GM12878 (cell line): Measurements from ENCODE around the gene YY1. TPM values are rescaled to one million over a fixed set of nuclear protein-coding genes. Genes with fewer than 3 reads are reported as not detected.

Experiments used
- ATAC-seq: fragments of 200-7000 bp; cut with Tn5 transposase; 3 replicates; pipeline ENCODE4 v1.9.1; 2020; ENCODE audit warnings: mild to moderate bottlenecking, moderate library complexity
- BruUV-seq: library from RNA; stranded (reverse); fragments of 400-500 nt; replicated peaks from 2 replicates; lab custom pipeline; 2021; lab: Mats Ljungman, UMichigan
- CTCF ChIA-PET: fragments of 300-600 bp; sonication (Branson Sonifier 250); formaldehyde crosslinking; extraction: SDS; loops from one replicate; lab custom pipeline; 2021; ENCODE audit warnings: inconsistent platforms; lab: Yijun Ruan, JAX
- POLR2A ChIA-PET: fragments of 350-600 bp; formaldehyde crosslinking; extraction: SDS; loops from one replicate; lab custom pipeline; 2021; ENCODE audit warnings: inconsistent platforms; lab: Charles Lee
- RAD21 ChIA-PET: fragments of 300-600 bp; sonication (Branson Sonifier 250); formaldehyde crosslinking; loops from one replicate; lab custom pipeline; 2023; ENCODE audit warnings: antibody characterized with exemption; ENCODE audit not compliant: unreplicated experiment; lab: Charles Lee
- SMC1A ChIA-PET: fragments of 300-600 bp; sonication (Branson Sonifier 250); formaldehyde crosslinking; loops from one replicate; lab custom pipeline; 2023; ENCODE audit not compliant: unreplicated experiment, uncharacterized antibody; lab: Charles Lee
- DNase-seq: peaks from one replicate; pipeline ENCODE4 v3.0.0-alpha.2; 2011; ENCODE audit warnings: low read depth, low spot score
- FAIRE-seq: peaks from 3 replicates; lab custom pipeline; 2011; peaks lifted over from hg19 to GRCh38; lab: Jason Lieb, UNC
- H2AFZ ChIP-seq: 2 replicates; pipeline ENCODE4 v1.6.0; 2011; ENCODE audit warnings: low read depth, low read length, control low read depth; ENCODE audit not compliant: control insufficient read depth
- H3K27ac ChIP-seq: 2 replicates; pipeline ENCODE4 v1.5.1; 2011; ENCODE audit warnings: control low read depth; ENCODE audit not compliant: control insufficient read depth, insufficient read depth
- H3K27me3 ChIP-seq, 2 experiments: replicated peaks in 1 of 2; 2 replicates each; pipeline versions ENCODE4 v1.6.0 to v1.6.1; 2011; ENCODE audit warnings: low read length in 1 of 2; ENCODE audit not compliant: control insufficient read depth in 2 of 2, insufficient read depth in 2 of 2
- H3K36me3 ChIP-seq, 2 experiments: 2 replicates each; pipeline ENCODE4 v1.5.1; 2011; ENCODE audit warnings: low read length in 1 of 2; ENCODE audit not compliant: control insufficient read depth in 2 of 2, insufficient read depth in 2 of 2
- H3K4me1 ChIP-seq: 2 replicates; pipeline ENCODE4 v1.6.1; 2011; ENCODE audit warnings: mild to moderate bottlenecking, low read length, moderate library complexity, mixed read lengths; ENCODE audit not compliant: control insufficient read depth, insufficient read depth
- H3K4me2 ChIP-seq: 2 replicates; pipeline ENCODE4 v1.6.0; 2011; ENCODE audit warnings: control low read depth; ENCODE audit not compliant: control insufficient read depth, insufficient read depth
- H3K4me3 ChIP-seq: fragments of 200-600 bp; sonication (generic); 2 replicates; pipeline ENCODE4 v1.5.1; 2016
- H3K79me2 ChIP-seq: 2 replicates; pipeline ENCODE4 v1.6.0; 2011; ENCODE audit warnings: low read length; ENCODE audit not compliant: control insufficient read depth, insufficient read depth
- H3K9ac ChIP-seq: 2 replicates; pipeline ENCODE4 v1.8.0; 2011; ENCODE audit warnings: low read length, control low read depth, mixed read lengths; ENCODE audit not compliant: control insufficient read depth, insufficient read depth
- H3K9me3 ChIP-seq: replicated peaks from 3 replicates; pipeline ENCODE4 v1.5.1; 2011; ENCODE audit warnings: mild to moderate bottlenecking, low read length; ENCODE audit not compliant: control insufficient read depth, insufficient read depth
- H4K20me1 ChIP-seq: 2 replicates; pipeline ENCODE4 v1.6.0; 2011; ENCODE audit not compliant: control insufficient read depth, insufficient read depth
- E2F4 ChIP-seq: IDR thresholded peaks from 2 replicates; pipeline ENCODE4 v1.6.1; 2012; ENCODE audit warnings: low read depth, low read length, improper control_type of control experiment
- EGR1 ChIP-seq, 2 experiments: IDR thresholded peaks; 1 replicate in 1 of 2; 2 replicates in 1 of 2; pipeline ENCODE4 v1.6.1; 2011 to 2012; ENCODE audit warnings: low read depth in 2 of 2, low read length in 2 of 2, borderline replicate concordance in 1 of 2, mild to moderate bottlenecking in 1 of 2, moderate library complexity in 1 of 2
- ETV6 ChIP-seq, 2 experiments: fragments of 450-650 bp in 1 of 2; IDR thresholded peaks in 1 of 2; conservative IDR thresholded peaks in 1 of 2; 2 replicates each; pipeline ENCODE4 v1.6.1; 2014; ENCODE audit warnings: antibody characterized with exemption in 1 of 2, borderline replicate concordance in 1 of 2, low read depth in 1 of 2, mild to moderate bottlenecking in 1 of 2, moderate library complexity in 1 of 2
- FOXK2 ChIP-seq: fragments of 450-650 bp; IDR thresholded peaks from 2 replicates; pipeline ENCODE4 v1.6.1; 2017; ENCODE audit warnings: mild to moderate bottlenecking, moderate library complexity
- JUND ChIP-seq: IDR thresholded peaks from 2 replicates; pipeline ENCODE4 v1.6.1; 2012; ENCODE audit warnings: low read depth, mild to moderate bottlenecking, low read length, improper control_type of control experiment, moderate library complexity
- LARP7 ChIP-seq: fragments of 450-650 bp; IDR thresholded peaks from 2 replicates; pipeline ENCODE4 v1.6.1; 2017; ENCODE audit warnings: mild to moderate bottlenecking
- MYB ChIP-seq: fragments of 150-350 bp; IDR thresholded peaks from 2 replicates; pipeline ENCODE4 v1.6.1; 2014; ENCODE audit warnings: mild to moderate bottlenecking, low read depth, low read length, borderline replicate concordance
- NR2C1 ChIP-seq: fragments of 450-650 bp; IDR thresholded peaks from 2 replicates; pipeline ENCODE4 v1.6.1; 2017; ENCODE audit warnings: antibody characterized with exemption, mild to moderate bottlenecking, moderate library complexity
- NR2C2 ChIP-seq: IDR thresholded peaks from 2 replicates; pipeline ENCODE4 v1.6.1; 2011; ENCODE audit warnings: borderline replicate concordance, low read depth; ENCODE audit not compliant: control insufficient read depth, insufficient read length
- NR2F1 ChIP-seq: fragments of 450-650 bp; conservative IDR thresholded peaks from 2 replicates; pipeline ENCODE4 v1.6.1; 2017; ENCODE audit warnings: mild to moderate bottlenecking
- STAT1 ChIP-seq: fragments of 450-650 bp; conservative IDR thresholded peaks from 2 replicates; pipeline ENCODE4 v1.6.1; 2014; ENCODE audit warnings: antibody characterized with exemption, mild to moderate bottlenecking
- TARDBP ChIP-seq: IDR thresholded peaks from 2 replicates; pipeline ENCODE4 v1.6.1; 2016; ENCODE audit warnings: borderline replicate concordance
- ZNF384 ChIP-seq: IDR thresholded peaks from 2 replicates; pipeline ENCODE4 v1.6.1; 2012; ENCODE audit warnings: low read depth, mild to moderate bottlenecking, low read length, improper control_type of control experiment, borderline replicate concordance
- ZNF687 ChIP-seq: fragments of 450-650 bp; IDR thresholded peaks from 2 replicates; pipeline ENCODE4 v1.6.1; 2017; ENCODE audit warnings: mild to moderate bottlenecking, moderate library complexity
- WGBS: methylation state at CpG from one replicate; pipeline ENCODE4 v1.1.6; 2016; ENCODE audit warnings: low lambda C conversion rate; ENCODE audit not compliant: insufficient replicate concordance, insufficient coverage; ENCODE audit errors: missing lambda C conversion rate; 5-methylcytosine and 5-hydroxymethylcytosine counted together
- in situ Hi-C: fragments of 300-500 bp; cut with MboI; formaldehyde crosslinking; loops from 9 replicates; pipeline ENCODE4 v1.14.3; 2018; ENCODE audit warnings: mixed read lengths
- intact Hi-C: fragments of 100-400 bp; cut with micrococcal nuclease; formaldehyde crosslinking; loops from one replicate; pipeline ENCODE4 v1.14.2; 2022; ENCODE audit not compliant: unreplicated experiment
- polyA plus RNA-seq, 11 experiments: library from polyadenylated mRNA; depleted of rRNA in 4 of 11; unstranded in 6 of 11; stranded (reverse) in 5 of 11; fragments of >200 nt; fragmentation: Nextera tagmentation in 4 of 11; fragmentation: Illumina TruSeq in 1 of 11; extraction: Ambion mirVana in 4 of 11; extraction: Trizol in 1 of 11; gene quantifications; 1 replicate in 1 of 11; 2 replicates in 10 of 11; pipeline versions ENCODE4 v1.2.1 to v1.2.3, GENCODE V29; 2011 to 2016; ENCODE audit warnings: inconsistent platforms in 2 of 11, missing spikeins in 2 of 11, low read depth in 1 of 11
- total RNA-seq, 4 experiments: library from RNA; depleted of rRNA in 3 of 4; stranded (reverse); fragments of >200 nt in 3 of 4; fragmentation: Illumina TruSeq in 1 of 4; extraction: Trizol in 1 of 4; gene quantifications; 2 replicates each; pipeline versions ENCODE4 v1.2.1 to v1.2.3, GENCODE V29; 2013 to 2021
- TF ChIP-seq, protein P1 (sequence below), 3 experiments: IDR thresholded peaks in 2 of 3; conservative IDR thresholded peaks in 1 of 3; 2 replicates each; pipeline ENCODE4 v1.5.1; 2011; ENCODE audit warnings: low read depth in 3 of 3, low read length in 3 of 3, mild to moderate bottlenecking in 3 of 3, control low read depth in 2 of 3, moderate library complexity in 2 of 3, inconsistent platforms in 1 of 3, mixed read lengths in 1 of 3; ENCODE audit not compliant: control insufficient read depth in 2 of 3, insufficient read depth in 1 of 3; ENCODE audit errors: extremely low read depth in 1 of 3

YY1 gene
- total and polyA plus RNA-seq, 10 of the 15 experiments (the other 5 are each of a cell fraction or from before 2014, with no cell fraction given): 23.7 to 74.0 (median 39.9) TPM

DNA sequence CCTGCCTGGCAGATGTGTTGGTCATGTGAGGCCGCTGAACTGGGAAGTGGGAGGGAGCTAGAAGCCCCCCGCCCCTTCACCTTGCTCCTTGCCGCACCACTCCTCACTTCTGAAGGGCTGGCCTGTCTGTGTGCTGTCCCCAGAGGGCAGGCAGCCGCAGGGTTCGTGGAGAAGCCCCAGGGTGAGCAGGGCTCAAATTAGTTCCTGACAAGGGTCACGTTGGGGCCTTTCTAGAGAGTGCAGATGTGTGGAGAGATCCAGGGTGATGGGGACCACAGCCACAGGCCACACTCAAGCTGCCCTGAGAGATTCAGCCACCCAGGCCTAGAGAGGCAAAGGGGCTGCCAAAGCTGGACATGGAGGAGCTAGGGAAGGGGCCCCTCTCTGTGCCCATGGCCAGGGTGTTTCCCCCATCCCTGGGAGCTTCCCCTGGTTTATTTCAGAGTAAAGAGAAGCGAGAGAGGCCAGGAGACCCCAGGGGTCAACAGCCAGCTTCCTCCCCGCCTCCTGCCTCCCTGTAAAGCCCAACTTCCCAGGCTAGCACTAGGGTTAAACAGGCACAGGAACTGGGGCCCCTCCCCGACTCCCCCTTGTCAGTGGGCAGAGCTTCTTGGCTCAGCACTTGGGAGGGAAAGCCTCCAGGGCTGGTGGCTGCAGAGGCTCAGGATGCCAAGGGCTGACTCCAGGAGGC, 51.1 kb downstream of the YY1 start:
- SMC1A ChIA-PET: interaction anchor here (0.9 to 1.8 kb wide), 2 partner anchors 12 to 87 kb away, joined by 3 to 9 read pairs; no protein-coding TSS in a partner anchor
- no peak overlapping the region for H3K9ac ChIP-seq
- TF ChIP-seq NR2C1 (no peak), E2F4 (no peak), NR2C2 (no peak), ZNF687 (peak; percentile 71; the same call in 1 of the 2 replicates), EGR1 (IDR thresholded peaks at IDR 0.05; ENCODE audit: borderline replicate concordance in 1 of 2, low read depth in 2 of 2, low read length in 2 of 2) (no peak), TARDBP (no peak), STAT1 (no peak), JUND (no peak), NR2F1 (peak; percentile 74), ETV6 (conservative IDR thresholded peaks at IDR 0.05 in 1 of 2, IDR thresholded peaks at IDR 0.05 in 1 of 2; ENCODE audit: borderline replicate concordance in 1 of 2, low read depth in 1 of 2) (no peak), FOXK2 (no peak), LARP7 (no peak), ZNF384 (no peak), MYB (no peak)
- TF ChIP-seq, protein P1, sequence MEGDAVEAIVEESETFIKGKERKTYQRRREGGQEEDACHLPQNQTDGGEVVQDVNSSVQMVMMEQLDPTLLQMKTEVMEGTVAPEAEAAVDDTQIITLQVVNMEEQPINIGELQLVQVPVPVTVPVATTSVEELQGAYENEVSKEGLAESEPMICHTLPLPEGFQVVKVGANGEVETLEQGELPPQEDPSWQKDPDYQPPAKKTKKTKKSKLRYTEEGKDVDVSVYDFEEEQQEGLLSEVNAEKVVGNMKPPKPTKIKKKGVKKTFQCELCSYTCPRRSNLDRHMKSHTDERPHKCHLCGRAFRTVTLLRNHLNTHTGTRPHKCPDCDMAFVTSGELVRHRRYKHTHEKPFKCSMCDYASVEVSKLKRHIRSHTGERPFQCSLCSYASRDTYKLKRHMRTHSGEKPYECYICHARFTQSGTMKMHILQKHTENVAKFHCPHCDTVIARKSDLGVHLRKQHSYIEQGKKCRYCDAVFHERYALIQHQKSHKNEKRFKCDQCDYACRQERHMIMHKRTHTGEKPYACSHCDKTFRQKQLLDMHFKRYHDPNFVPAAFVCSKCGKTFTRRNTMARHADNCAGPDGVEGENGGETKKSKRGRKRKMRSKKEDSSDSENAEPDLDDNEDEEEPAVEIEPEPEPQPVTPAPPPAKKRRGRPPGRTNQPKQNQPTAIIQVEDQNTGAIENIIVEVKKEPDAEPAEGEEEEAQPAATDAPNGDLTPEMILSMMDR (IDR thresholded peaks at IDR 0.05 in 2 of 3, conservative IDR thresholded peaks at IDR 0.05 in 1 of 3; ENCODE audit: control insufficient read depth in 2 of 3, extremely low read depth in 1 of 3, insufficient read depth in 1 of 3, low read depth in 3 of 3, low read length in 3 of 3): 0 out of 6 replicates have a peak, but pooled peaks of 1 of the 3 experiments have one; percentile 7

More for the DNA sequence above, 51.1 kb downstream of the YY1 start:
- Histone ChIP-seq H3K27me3 (no peaks in the 10 kb centered on the region), H3K27ac (no peak overlapping the region), H3K4me3 (no peak overlapping the region), H3K4me2 (no peak overlapping the region), H2AFZ (no peak overlapping the region), H4K20me1 (no peaks in the 10 kb centered on the region), H3K9me3 (no peaks in the 10 kb centered on the region), H3K36me3 (no peaks in the 10 kb centered on the region), H3K4me1 (no peaks in the 10 kb centered on the region), H3K79me2 (no peaks in the 10 kb centered on the region)
- intact Hi-C loops: no loop called here
- in situ Hi-C loops: loop anchor here (10.0 kb wide), 1 partner anchor 355 kb away; no protein-coding TSS in a partner anchor
- no TSS peak for BruUV-seq
- FAIRE-seq (no peak), DNase-seq (no peak), ATAC-seq (no peak)
- RAD21 ChIA-PET: interaction anchor here (0.7 to 1.5 kb wide), 5 partner anchors 49 to 130 kb away, joined by 3 to 5 read pairs (median 3); partner anchors contain the start of gene DEGS2
- WGBS: 33% methylated on average over 9 of the region's 9 CpGs
- POLR2A ChIA-PET: interaction anchor here (0.5 to 0.8 kb wide), 2 partner anchors 46 to 48 kb away, joined by 3 to 4 read pairs; no protein-coding TSS in a partner anchor
- CTCF ChIA-PET: interaction anchor here (0.9 to 2.4 kb wide), 7 partner anchors 8 to 355 kb away, joined by 3 to 12 read pairs (median 4); no protein-coding TSS in a partner anchor
